Endothelial cell of umbilical vein (primary cell): ENCODE data around the gene ZNF714. TPM values are rescaled to one million over a fixed set of nuclear protein-coding genes. Genes with fewer than 3 reads are reported as not detected.

Experiments used
- BruUV-seq: library from RNA; stranded (reverse); fragments of 400-500 nt; replicated peaks from 2 replicates; lab custom pipeline; 2021; lab: Mats Ljungman, UMichigan
- CTCF ChIA-PET: fragments of 300-600, 350-600 bp; sonication (Branson Sonifier 250); formaldehyde crosslinking; loops from one replicate; lab custom pipeline; 2021; ENCODE audit warnings: antibody characterized with exemption, inconsistent platforms; lab: Charles Lee
- POLR2A ChIA-PET: fragments of 300-600, 350-600 bp; sonication (Branson Sonifier 250); formaldehyde crosslinking; loops from one replicate; lab custom pipeline; 2021; ENCODE audit warnings: antibody characterized with exemption, inconsistent platforms; lab: Charles Lee
- DNase-seq: peaks from one replicate; pipeline ENCODE4 v3.0.0-alpha.2; 2011; ENCODE audit warnings: low read depth, low spot score
- FAIRE-seq: peaks from 2 replicates; lab custom pipeline; 2011; peaks lifted over from hg19 to GRCh38; lab: Jason Lieb, UNC
- H2AFZ ChIP-seq: 2 replicates; pipeline ENCODE4 v1.6.0; 2012; ENCODE audit warnings: low read depth, low read length, control low read depth, inconsistent platforms
- H3K27ac ChIP-seq: 2 replicates; pipeline ENCODE4 v1.5.1; 2011; ENCODE audit warnings: low read depth, mild to moderate bottlenecking, control low read depth, low read length, moderate library complexity; ENCODE audit not compliant: insufficient read depth
- H3K27me3 ChIP-seq, 2 experiments: 2 replicates each; pipeline versions ENCODE4 v1.6.0 to v1.6.1; 2011; ENCODE audit warnings: low read length in 2 of 2, mixed read lengths in 1 of 2; ENCODE audit not compliant: control insufficient read depth in 2 of 2, insufficient read depth in 2 of 2
- H3K36me3 ChIP-seq, 2 experiments: 2 replicates in 1 of 2; 3 replicates in 1 of 2; pipeline ENCODE4 v1.5.1; 2011; ENCODE audit warnings: low read length in 2 of 2, mild to moderate bottlenecking in 1 of 2, moderate library complexity in 1 of 2; ENCODE audit not compliant: control insufficient read depth in 2 of 2, insufficient read depth in 2 of 2; ENCODE audit errors: extremely low read depth in 1 of 2
- H3K4me1 ChIP-seq: 3 replicates; pipeline ENCODE4 v1.5.1; 2011; ENCODE audit warnings: mild to moderate bottlenecking, low read length; ENCODE audit not compliant: control insufficient read depth, insufficient read depth; ENCODE audit errors: extremely low read depth
- H3K4me2 ChIP-seq: 2 replicates; pipeline ENCODE4 v1.6.1; 2011; ENCODE audit warnings: low read length, control low read depth, mixed read lengths; ENCODE audit not compliant: insufficient read depth
- H3K4me3 ChIP-seq, 3 experiments: fragments of 200-600 bp in 1 of 3; sonication (generic), shearing (Covaris generic) in 1 of 3; replicated peaks in 1 of 3; 2 replicates each; pipeline ENCODE4 v1.5.1; 2011 to 2016; ENCODE audit warnings: control low read depth in 3 of 3, low read length in 3 of 3, mild to moderate bottlenecking in 2 of 3, inconsistent platforms in 1 of 3, low read depth in 1 of 3, moderate library complexity in 1 of 3; ENCODE audit not compliant: insufficient read depth in 1 of 3
- H3K79me2 ChIP-seq: 2 replicates; pipeline ENCODE4 v1.6.0; 2012; ENCODE audit warnings: low read length, inconsistent platforms; ENCODE audit not compliant: control insufficient read depth, insufficient read depth
- H3K9ac ChIP-seq: replicated peaks from 2 replicates; pipeline ENCODE3; 2011; ENCODE audit warnings: low read length, control low read depth; ENCODE audit not compliant: insufficient read depth; ENCODE audit errors: extremely low read depth
- H3K9me1 ChIP-seq: replicated peaks from 3 replicates; pipeline ENCODE4 v1.6.0; 2011; ENCODE audit warnings: mild to moderate bottlenecking, low read length; ENCODE audit not compliant: control insufficient read depth, insufficient read depth; ENCODE audit errors: extremely low read depth
- H3K9me3 ChIP-seq: replicated peaks from 2 replicates; pipeline ENCODE4 v1.5.1; 2012; ENCODE audit warnings: low read length, inconsistent platforms; ENCODE audit not compliant: control insufficient read depth, insufficient read depth
- H4K20me1 ChIP-seq: replicated peaks from 2 replicates; pipeline ENCODE3; 2011; ENCODE audit warnings: mild to moderate bottlenecking, low read length; ENCODE audit not compliant: control insufficient read depth, insufficient read depth; ENCODE audit errors: extremely low read depth
- CTCF ChIP-seq, 2 donors: IDR thresholded peaks; 1 replicate in 1 of 2; 2 replicates in 1 of 2; pipeline ENCODE4 v1.5.1; 2011; ENCODE audit warnings: low read length in 2 of 2, mild to moderate bottlenecking in 2 of 2, moderate library complexity in 2 of 2, control low read depth in 1 of 2, inconsistent platforms in 1 of 2, low read depth in 1 of 2; ENCODE audit not compliant: insufficient read depth in 1 of 2; ENCODE audit errors: extremely low read depth in 1 of 2
- EZH2 ChIP-seq: IDR thresholded peaks from 2 replicates; pipeline ENCODE4 v1.6.1; 2012; ENCODE audit warnings: borderline replicate concordance, low read depth, mild to moderate bottlenecking, moderate library complexity, low read length, inconsistent platforms; ENCODE audit not compliant: severe bottlenecking
- FOS ChIP-seq: IDR thresholded peaks from 2 replicates; pipeline ENCODE4 v1.6.1; 2011; ENCODE audit warnings: mild to moderate bottlenecking, low read length, moderate library complexity, borderline replicate concordance; ENCODE audit not compliant: insufficient read depth
- GATA2 ChIP-seq: IDR thresholded peaks from 2 replicates; pipeline ENCODE4 v1.7.0; 2011; ENCODE audit warnings: low read depth, mild to moderate bottlenecking, moderate library complexity, mixed read lengths, low read length; ENCODE audit not compliant: insufficient read length, insufficient read depth
- JUN ChIP-seq: IDR thresholded peaks from 2 replicates; pipeline ENCODE4 v1.6.1; 2011; ENCODE audit warnings: borderline replicate concordance, low read depth; ENCODE audit not compliant: insufficient read length, insufficient read depth
- MAX ChIP-seq: IDR thresholded peaks from 2 replicates; pipeline ENCODE4 v1.6.1; 2011; ENCODE audit not compliant: insufficient read depth, insufficient read length
- MYC ChIP-seq: IDR thresholded peaks from one replicate; pipeline ENCODE4 v1.6.1; 2011; ENCODE audit warnings: mild to moderate bottlenecking, low read depth, low read length
- POLR2A ChIP-seq: IDR thresholded peaks from 2 replicates; pipeline ENCODE4 v1.6.1; 2012; ENCODE audit warnings: low read depth, mild to moderate bottlenecking, control low read depth, low read length
- POLR2AphosphoS5 ChIP-seq: IDR thresholded peaks from 2 replicates; pipeline ENCODE4 v1.6.1; 2012; ENCODE audit warnings: low read depth, mild to moderate bottlenecking, control low read depth, low read length, moderate library complexity; ENCODE audit not compliant: insufficient read depth
- dilution Hi-C: fragments of 300-500 bp; cut with MboI; formaldehyde crosslinking; loops from one replicate; pipeline ENCODE4 v1.15.0; 2019; ENCODE audit warnings: low sequenced_read_pairs; ENCODE audit not compliant: extremely low pct_ligation_motif_present
- intact Hi-C: fragments of 100-400 bp; cut with micrococcal nuclease; formaldehyde crosslinking; loops from one replicate; pipeline ENCODE4 v1.10.0; 2022
- polyA plus RNA-seq, 4 experiments: library from polyadenylated mRNA; depleted of rRNA in 3 of 4; stranded (reverse) in 3 of 4; unstranded in 1 of 4; fragments of >200 nt; gene quantifications; 2 replicates each; pipeline versions ENCODE4 v1.2.1 to v1.2.3, GENCODE V29; 2011 to 2012; ENCODE audit warnings: missing spikeins in 1 of 4
- total RNA-seq: library from RNA; stranded (reverse); gene quantifications from 2 replicates; pipeline ENCODE4 v1.2.3, GENCODE V29; 2021

ZNF714 gene
- total and polyA plus RNA-seq, 2 donors (not counting 3 experiments of a cell fraction or from before 2014, with no cell fraction given), result 3.4 to 15.0 TPM

GRCh38 chr19:21151460-21151859 is 69.5 kb downstream of the ZNF714 start:
- BruUV-seq, result no TSS peak
- ChIA-PET CTCF (no interaction called here), POLR2A (no interaction called here)
- Histone ChIP-seq H3K27ac (no peak overlapping the region), H3K4me1 (no peaks in the 10 kb centered on the region), H3K79me2 (peaks cover 10% of the 10 kb centered on the region), H3K4me3 (no peak overlapping the region), H3K9me3 (no peaks in the 10 kb centered on the region), H2AFZ (no peak overlapping the region), H4K20me1 (no peaks in the 10 kb centered on the region), H3K4me2 (no peak overlapping the region), H3K27me3 (no peaks in the 10 kb centered on the region), H3K36me3 (peaks cover 0 to 21% of the 10 kb centered on the region in 2 experiments), H3K9me1 (no peaks in the 10 kb centered on the region), H3K9ac (no peak overlapping the region)
- TF ChIP-seq GATA2, result no peak
- no peak for TF ChIP-seq POLR2A
- no peak for TF ChIP-seq JUN
- TF ChIP-seq CTCF (IDR thresholded peaks at IDR 0.05; ENCODE audit: extremely low read depth in 1 of 2, insufficient read depth in 1 of 2, low read depth in 1 of 2, low read length in 2 of 2), result no peak
- no peak for TF ChIP-seq POLR2AphosphoS5
- no peak for TF ChIP-seq MYC
- TF ChIP-seq FOS, result no peak
- no peak for TF ChIP-seq EZH2
- TF ChIP-seq MAX, result no peak
- FAIRE-seq (no peak), DNase-seq (no peak)
- dilution Hi-C loops (no loop called here), intact Hi-C loops (no loop called here)
